Activated effector memory CD4-positive, alpha-beta T cell treated with anti-CD3 and anti-CD28 coated beads, Interleukin-2, amount 50 U/mL, for 16 hours (primary cell): ENCODE measurements around the gene TMPRSS5.
"Not testable (repeated sequence)": the region's sequence is repeated elsewhere in the genome, so short reads cannot be mapped to it uniquely, and the experiment has no call there.

Experiments used
- DNase-seq: peaks from one replicate; pipeline ENCODE4 v3.0.0-alpha.2; 2020

Gene TMPRSS5

DNA sequence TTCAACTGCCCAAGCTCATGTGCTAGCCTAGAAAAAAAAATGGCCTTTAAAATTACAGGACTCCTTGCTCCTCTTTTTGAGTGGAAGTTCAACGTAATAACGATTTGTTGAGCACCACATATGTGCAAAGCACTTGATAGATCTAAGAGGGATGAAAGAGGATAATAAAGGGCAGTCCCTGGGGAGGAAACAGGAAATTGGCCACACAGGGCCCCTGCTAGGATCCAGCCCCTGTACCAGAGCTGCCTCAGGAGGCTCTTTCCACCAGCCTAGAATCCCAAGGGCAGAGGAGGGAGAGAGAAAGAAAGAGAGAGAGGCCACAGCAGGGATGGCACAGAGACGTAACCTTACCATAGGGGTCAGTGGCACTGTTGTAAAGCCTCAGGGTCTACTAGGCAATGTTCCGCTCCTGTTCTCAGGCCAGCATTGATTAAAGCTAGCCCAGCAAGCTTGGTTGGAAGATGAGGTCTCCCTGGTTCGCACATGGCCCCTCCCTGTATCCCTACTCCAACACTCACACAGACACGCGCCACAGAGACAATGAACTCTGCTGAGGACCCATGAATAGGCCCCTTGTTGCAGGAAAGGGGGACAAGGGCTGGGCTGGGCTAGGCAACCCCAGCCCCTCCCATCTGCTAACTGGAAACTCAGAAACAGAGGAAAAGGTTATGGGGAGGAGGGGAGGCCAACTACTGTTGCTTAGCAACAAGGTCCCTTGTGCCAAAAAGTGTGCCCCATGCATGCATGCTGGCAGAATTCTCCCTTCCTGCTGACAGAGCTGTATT, at the start of gene TMPRSS5:
Gene TMPRSS5, minus strand, starts transcription at position 438 of the 785 bp plus-strand sequence. Its CDS starts 84 bp downstream, at position 354.
- no peak for DNase-seq

DNA sequence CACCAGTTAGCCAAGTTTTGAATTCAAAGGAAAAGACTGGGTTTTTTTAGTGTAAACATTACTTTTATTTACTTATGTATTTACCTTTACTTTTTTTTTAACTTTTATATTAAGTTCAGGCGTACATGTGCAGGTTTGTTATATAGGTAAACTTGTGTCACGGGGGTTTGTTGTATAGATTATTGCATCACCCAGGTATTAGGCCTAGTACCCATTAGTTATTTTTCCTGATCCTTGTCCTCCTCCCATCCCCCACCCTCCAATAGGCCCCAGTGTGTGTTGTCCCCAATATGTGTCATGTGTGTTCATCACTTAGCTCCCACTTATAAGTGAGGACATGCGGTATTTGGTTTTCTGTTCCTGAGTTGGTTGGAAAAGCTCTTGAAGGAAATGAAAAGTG, 46.8 kb upstream of the TMPRSS5 start:
- no peak for DNase-seq

DNA sequence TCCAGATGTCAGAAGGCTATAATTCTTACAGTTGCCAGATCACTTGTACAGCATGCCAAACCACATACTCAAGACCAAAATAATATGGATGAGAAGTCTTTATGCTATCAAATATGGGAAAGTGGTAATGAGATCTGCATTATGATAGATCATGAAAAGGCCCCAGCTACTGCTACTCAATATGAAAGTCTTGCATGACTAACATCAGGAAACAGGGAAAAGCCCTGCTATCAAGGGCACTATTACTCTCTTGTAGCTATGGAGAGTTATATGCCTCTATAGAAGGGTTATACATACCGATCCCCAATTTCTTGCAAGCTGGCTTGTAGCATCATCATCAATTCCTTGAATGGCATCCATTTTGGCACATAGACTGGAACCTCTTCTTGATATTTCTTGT, 30.2 kb upstream of the TMPRSS5 start:
- no peak for DNase-seq

DNA sequence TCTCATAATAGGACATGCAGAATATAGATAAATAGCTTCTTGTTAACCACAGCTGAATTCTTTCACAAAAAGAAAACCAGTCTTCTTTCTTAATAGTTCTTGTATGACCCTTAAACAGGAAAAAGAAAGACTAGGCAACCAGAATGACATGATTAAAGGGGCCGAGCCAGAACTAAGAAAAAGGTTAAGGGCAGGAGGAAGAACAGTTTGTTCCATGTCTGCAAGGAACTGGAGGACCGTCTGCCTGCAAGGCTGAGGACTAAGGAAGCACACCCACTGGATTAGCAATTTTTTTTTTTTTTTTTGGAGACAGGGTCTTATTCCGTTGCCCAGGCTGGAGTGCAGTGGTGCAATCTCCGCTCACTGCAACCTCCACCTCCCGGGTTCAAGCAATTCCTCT, 26.0 kb upstream of the TMPRSS5 start:
- DNase-seq = no peak

DNA sequence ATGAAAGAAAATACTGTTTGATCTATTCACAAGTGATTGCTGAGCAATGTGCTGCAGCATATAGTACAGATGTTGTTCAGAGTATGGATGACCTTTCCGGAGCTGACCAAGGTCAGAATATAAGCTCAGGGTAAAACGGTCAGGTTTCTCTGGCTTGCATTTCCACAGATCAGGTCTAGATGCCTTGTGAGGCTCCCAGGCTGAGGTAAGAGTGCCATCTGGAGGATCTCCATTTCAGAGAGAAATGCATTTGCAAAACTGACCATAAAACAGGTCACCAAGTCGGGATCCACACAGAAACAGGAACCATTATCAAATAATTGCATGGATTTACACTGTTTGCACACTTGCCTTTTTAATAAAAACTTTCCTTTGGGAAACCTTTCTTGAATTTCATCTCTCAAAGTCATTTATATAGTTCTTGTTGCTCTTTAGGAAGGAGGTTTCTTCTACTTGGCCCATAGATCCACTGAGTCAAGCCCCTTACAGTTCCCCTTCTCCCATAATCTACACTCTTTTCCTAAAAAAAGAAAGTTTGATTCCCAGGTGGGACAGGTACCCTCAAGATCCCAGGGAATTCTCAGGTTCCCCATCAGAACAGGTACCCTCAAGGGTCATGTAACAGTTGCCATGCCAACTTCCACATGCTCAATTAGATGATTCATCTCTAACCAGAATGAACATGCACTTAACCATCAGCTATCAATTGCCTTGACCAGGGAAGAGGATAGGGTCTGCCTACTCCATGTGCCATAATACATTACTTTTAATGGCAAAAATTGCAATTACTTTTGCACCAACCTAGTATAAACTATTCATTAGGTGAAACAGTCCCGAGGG, 25.0 kb upstream of the TMPRSS5 start:
- DNase-seq = no peak

DNA sequence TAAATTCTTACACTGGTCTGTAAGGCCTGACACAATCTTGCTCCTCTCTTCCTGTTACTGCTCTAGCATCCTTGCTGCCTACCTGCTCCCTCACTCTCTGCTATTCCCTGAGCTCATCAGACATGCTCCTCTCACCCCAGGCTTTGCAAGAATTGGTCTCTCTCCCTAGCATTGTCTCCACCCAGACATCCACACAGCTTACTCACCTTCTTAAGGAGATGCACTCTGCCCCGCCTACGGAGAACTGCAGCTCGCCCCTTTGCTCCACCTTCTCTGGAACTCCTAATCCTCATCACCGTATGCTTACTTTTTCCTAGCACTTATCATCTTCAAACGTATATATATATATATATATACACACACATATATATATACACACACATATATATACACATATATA, 23.3 kb upstream of the TMPRSS5 start:
- no peak for DNase-seq

DNA sequence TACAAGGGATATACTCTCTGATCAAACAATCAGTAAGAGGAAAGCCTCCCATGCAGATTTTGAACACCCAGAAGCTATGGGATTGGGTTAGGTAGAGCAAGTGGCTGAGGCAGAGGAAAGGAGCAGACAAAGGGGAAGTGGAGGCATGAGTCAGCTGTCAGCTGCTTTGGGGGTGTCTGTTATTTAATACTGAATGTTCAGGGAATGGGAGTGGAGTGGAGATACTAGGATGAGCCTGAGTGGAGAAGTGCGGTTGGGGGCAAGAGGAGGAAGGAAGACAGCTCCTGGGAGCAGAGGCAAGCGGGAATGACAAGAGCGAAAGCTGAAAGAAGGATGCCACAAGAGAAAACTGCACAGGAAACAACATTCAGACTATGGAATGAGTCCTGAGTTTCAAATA, 22.7 kb upstream of the TMPRSS5 start:
- DNase-seq = no peak

DNA sequence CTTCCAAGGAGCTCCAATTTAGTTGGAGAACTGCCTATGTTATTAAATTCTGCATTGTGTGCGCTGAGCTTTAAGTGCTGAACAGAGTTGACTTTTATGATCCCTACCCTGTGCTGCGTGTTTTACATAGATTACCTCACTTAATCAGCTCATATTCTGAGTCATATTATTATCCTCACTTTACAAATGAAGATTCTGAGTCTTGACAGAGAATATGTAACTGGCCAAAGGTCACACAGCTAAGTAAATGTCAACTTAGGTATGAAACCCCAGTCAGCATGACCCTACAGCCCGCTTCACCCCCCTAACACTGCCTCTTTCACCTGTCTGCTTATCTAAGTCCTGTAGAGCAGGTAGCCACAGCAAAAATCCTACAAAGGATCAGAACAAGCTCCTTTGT, 19.8 kb upstream of the TMPRSS5 start:
- no peak for DNase-seq

DNA sequence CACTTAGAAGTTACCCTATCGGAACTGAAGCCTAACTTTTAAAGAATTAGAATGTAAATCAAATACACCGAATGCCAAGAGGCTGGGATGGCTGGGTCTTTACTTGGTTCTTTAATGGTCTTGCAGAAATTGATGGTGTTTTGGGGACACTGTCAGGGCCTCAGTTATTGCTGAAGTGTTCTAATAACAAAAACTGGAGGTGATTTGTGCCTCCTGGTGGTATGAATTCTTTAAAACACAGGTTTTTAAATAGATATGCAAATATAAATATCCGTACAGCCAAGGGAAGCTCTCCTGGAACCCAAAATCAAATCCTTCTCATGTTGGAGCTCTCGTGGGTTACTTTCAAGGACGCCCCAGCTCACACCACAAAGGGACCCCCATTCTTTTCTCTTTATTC, 19.3 kb upstream of the TMPRSS5 start:
- DNase-seq = no peak

DNA sequence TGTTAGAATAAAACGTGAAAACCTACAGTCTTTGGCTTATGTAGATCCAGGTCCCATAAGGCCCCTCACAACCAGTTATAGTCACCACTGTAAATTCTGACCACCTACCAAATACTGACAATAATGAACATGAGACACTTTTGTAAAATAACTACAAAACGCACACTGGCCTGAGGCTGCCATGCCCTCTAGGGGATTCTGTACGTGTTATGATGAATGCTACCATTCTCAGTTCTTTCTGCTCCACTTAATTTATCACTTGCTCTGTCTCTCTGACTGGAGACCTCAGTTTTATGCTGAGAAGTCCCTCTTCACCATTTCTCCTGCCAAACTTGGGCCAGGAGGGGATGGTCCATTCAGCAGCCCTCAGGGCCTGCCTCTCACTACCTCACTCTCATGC, 18.7 kb upstream of the TMPRSS5 start:
- DNase-seq = no peak

DNA sequence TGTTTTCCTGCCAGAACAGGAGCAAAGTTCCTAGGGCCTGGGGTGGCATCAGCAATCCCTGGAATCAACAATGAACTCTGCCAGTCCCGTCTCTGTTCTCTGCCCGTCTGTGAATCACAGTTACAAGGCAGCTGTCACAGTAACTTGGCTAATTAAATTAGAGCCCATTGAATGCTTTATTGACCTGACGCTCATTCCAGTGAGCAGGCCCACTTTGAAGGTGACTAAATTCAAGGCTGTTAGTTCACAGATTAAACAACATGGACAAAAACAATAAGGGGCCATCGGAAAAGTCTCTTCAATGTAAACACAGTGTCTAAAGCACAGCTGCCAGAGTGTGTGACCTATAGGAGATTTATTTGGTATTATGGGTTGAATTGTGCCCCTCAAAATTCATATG, 17.7 kb upstream of the TMPRSS5 start:
- no peak for DNase-seq

DNA sequence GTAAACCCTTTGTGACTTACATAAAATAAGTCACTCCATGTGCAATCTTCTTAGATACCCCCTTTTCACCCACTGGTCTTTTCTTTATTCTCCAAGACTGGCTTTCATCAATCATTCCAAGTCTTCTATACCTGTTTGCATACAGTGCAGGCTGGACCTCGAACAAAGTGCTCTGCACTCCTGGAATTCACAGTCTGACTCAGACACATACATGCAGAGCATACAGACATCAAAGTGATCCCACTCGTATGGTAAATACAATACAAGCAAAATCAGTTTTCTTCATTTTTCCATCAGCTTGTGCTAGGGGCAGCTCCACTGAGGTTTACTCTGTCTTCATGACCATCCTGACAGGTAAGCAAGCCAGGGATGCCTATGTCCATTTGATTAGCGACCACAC, 16.8 kb upstream of the TMPRSS5 start:
- no peak for DNase-seq

DNA sequence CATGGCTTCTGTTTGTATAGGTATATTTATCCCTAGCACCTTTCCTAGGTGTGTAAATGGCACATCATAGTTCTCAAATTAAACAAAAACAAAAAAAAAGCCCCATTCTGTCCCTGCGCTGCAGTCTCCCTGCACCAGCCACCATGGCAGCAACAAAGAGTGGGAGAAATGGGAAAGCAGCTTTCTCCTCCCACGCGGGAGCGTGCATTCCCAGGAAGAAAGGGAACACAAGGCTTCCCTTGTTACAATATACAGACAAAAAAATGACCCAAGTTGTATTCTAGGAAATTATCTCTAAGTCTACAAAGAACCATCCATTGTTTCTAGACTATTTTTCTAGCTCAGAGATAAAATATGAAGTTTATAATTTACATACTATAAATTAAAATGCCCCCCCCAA, 16.1 kb upstream of the TMPRSS5 start:
- DNase-seq = no peak

DNA sequence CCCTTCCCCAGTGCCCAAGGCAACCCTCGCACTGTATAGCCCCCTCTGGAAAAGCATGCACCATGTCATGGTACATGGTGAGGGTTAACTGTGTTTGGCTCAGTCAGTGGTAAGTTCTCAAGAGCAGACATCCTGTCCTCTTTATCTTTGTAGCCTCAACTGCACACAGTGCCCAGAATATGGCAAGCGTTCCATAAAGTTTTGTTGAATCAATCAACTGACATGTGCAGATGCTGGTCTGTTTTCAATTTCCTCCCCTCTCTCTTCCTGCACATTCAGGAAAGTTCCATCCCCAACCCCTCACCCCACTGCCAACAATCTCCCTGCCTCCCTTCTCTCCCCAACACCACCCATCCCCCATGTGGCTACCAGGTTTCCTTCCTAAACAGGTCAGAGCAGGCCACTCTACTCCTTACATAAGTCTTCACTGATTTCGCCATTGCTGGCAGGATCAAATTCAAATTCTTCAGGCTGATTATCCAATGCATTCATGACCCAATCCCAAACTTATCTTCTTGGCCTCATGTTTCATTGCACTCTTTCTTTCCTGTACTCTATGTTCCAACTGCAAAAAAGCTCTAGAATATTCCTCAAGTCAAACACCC, 15.5 kb upstream of the TMPRSS5 start:
- no peak for DNase-seq

DNA sequence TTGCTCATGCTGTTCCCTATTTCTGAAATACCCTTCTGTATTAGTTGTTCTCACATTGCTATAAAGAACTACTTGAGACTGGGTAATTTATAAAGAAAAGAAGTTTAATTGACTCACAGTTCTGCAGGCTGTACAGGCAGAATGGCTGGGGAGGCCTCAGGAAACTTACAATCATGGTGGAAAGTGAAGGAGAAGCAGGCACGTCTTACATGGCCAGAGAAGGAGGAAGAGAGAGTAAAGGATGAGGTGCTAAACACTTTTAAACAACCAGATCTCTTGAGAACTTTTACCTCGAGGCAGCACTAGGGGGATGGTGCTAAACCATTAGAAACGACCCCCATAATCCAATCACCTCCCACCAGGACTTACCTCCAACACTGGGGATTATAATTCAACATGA, 14.4 kb upstream of the TMPRSS5 start:
- not testable (repeated sequence) for DNase-seq

DNA sequence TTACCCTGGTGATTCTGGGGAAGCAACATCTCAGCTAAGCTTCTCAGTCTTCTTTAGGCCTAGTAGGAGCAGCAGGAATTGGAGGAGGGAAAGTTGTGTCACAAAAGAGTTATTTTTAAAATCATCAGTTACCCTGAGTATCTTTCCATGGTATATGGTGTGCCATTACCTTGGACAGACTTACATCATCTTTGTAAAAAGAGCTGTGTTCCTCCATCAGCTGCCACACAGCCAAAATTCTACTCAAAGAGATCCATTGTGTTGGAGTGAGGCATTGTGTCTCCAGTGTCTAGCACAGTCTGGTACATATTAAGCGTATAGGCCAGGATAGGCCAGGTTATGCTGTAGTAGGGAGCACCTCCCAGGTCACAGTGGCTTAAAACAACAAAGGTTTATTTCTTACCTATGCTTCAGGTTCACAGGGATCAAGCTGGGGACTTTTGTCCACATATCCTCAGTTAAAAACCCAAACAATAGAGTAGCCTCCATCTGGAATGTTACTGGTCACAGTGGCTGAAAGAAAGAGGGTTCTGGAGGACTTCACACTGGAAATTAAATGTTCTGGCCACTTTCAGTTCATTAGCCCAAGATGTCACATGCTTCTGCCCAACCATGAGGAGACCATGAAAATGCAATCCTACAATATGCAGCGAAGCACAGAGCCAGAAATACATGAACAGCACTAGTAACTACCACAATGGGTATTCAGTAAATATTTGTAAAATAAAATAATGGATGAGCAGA, 9.9 kb upstream of the TMPRSS5 start:
- DNase-seq = no peak

DNA sequence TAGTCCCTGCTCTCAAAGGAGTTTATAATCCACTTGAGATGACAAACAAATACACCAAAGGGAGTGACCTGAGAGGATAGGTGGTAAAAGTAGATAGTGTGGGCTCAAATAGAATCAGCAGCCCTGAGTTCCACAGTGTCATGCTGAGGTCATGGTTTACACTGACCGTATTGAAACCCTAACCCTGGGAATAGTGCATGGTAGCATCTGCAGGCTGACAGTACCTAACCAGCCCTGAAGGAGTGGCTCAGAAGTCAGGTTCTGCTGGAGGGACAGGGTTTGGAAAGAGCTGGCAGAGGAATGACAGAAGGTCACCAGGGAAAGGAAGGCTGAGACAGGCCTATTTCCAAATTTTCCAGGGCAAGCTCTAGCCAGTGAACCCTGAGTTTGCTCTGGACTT, 9.2 kb upstream of the TMPRSS5 start:
- DNase-seq = no peak

DNA sequence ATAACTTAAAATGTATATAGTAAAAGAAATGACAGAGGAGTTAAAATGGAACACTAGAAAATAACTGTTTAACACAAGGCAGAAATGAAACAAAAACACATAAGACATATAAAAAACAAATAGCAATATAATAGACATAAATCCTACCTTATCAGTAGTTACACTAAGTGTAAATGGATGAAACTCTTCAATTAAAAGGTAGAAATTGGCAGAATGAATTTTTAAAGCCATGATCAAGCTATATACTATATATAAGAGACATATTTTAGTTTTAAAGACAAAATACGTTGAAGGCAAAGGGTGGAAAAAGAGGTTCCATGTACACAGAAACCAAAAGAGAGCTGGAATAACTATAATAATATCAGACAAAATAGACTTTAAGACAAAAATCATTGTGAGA, 4.9 kb upstream of the TMPRSS5 start:
- no peak for DNase-seq

DNA sequence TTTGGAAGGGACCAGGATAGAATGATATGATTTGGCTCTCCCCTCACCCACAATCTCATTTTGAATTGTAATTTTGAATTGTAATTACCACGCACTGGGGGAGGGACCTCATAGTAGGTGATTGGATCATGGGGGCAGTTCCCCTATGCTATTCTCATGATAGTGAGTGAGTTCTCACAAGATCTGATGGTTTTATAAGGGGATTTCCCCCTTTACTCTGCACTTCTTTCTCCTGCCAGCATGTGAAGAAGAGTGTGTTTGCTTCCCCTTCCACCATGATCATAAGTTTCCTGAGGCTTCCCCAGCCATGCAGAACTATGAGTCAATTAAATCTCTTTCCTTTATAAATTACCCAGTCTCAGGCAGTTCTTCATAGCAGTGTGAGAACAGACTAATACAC, 2.6 kb downstream of the TMPRSS5 start:
- not testable (repeated sequence) for DNase-seq

DNA sequence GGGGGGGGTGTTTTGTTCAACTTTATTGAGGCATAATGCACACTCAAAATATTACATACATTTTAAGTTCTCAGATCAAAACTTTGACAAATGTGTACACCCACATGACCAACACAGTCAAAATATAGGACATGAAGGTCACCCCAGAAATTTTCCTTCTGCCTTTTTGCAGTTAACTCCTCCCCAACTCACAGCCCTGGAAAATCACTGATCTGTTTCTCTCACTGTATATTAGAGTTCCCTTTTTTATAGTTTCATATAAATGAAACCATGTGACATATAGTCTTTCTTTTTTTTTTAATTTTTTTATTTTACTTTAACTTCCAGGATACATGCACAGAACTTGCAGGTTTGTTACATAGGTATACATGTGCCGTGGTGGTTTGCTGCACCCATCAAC, 4.6 kb downstream of the TMPRSS5 start:
- DNase-seq = no peak

DNA sequence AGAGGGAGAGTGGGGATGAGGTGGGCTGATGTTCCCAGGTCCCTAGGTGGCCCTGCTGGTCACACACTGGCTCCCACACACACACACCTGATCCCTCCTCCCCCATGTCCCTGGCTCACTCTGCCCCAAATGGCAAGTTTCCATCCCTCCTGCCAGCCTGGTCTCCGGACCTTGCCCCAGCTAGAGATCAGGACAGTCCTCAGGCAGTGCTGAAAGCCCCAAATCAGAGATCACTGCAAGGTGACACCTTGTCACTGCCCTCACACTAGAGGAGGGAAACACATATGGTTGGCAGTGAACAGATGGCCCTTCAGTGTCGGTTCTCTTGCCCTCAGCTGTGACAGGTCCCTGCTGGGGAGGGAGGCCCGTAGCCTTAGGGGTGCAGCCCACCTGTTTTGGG, 7.6 kb downstream of the TMPRSS5 start:
- DNase-seq = no peak

DNA sequence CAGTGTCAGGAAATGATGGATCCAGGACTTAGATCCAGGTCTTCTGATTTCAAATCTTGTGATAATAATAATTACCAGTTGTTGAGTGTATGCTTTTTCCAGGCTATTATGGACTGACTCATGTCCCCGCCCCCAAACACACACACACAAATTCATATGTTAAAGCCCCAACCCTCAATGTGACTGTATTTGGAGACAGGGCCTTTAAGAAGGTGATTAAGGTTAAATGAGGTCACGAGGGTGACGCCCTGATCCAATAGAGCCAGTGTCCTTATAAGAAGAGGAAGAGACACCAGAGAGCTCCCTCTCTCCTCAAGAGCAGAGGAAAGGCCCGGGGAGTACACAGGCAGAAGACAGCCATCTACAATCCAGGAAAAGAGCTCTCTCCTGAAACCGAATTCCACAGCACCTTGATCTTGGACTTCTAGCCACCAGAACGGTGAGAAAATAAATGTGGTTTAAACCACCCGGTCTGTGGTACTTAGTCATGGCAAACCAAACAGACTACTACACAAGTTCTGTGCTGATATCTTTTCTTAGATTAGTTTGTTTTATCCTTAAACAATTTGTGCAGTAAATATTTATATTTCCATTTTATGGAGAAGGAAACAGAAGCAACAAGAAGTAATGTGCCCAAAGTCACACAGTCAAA, 8.2 kb downstream of the TMPRSS5 start:
- no peak for DNase-seq

DNA sequence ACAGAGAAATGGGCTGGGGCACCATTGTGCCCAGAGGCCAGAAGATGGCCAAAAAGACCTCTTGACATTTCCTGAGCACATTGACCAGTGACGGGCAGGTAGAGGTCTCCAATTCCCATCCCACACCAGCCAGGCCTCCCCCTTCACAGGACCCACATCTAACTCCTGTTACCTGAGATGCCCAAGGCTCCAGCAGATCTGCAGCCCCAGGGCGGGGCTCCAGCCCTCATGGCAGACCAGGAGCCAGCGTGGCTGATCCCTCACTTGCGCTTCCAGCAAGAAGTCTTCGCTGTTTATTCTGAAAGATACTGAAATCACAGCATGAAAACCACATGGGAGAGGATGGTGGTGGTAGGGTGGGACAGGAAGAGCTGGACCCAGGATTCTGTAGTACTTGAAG, 9.0 kb downstream of the TMPRSS5 start:
- no peak for DNase-seq
